ENCODE results near the gene SPOCK1.

SPOCK1 gene

GRCh38 chr5:137412136-137412535 lies 87.0 kb downstream of the SPOCK1 start:
- DNase-seq = no peak
- ChIA-PET CTCF (interaction anchor here (1.7 kb wide), 1 partner anchor 15 kb away, joined by 3 read pairs; no protein-coding TSS in a partner anchor), POLR2A (no interaction called here)
- Histone ChIP-seq H3K4me3 (ENCODE audit: control insufficient read depth in 1 of 7, extremely low read depth in 1 of 7, insufficient read depth in 4 of 7, low read depth in 2 of 7, low read length in 6 of 7) (no peak overlapping the region), H3K27ac (ENCODE audit: insufficient read depth in 1 of 2, low read depth in 1 of 2, low read length in 2 of 2, poor library complexity in 1 of 2, severe bottlenecking in 2 of 2) (no peak overlapping the region), H3K36me3 (ENCODE audit: control insufficient read depth in 4 of 4, insufficient read depth in 4 of 4, low read length in 3 of 4) (no peaks in the 10 kb centered on the region), H3K27me3 (replicated peaks in 2 of 5; ENCODE audit: control insufficient read depth in 4 of 5, insufficient read depth in 5 of 5, low read length in 4 of 5) (peaks cover 0 to 2% (median 0%) of the 10 kb centered on the region in 5 experiments), H3K4me1 (ENCODE audit: control extremely low read depth in 1 of 4, control insufficient read depth in 4 of 4, insufficient read depth in 4 of 4, low read length in 3 of 4) (no peaks in the 10 kb centered on the region), H3K9me3 (ENCODE audit: control extremely low read depth in 1 of 5, control insufficient read depth in 4 of 5, insufficient read depth in 2 of 5, low read depth in 1 of 5, low read length in 4 of 5) (peaks cover 0 to 4% (median 0%) of the 10 kb centered on the region in 5 experiments)
- 100% methylated on average over 1 of the region's 1 CpG for whole genome bisulfite sequencing (ENCODE audit: insufficient coverage)

GRCh38 chr5:137410234-137411010 lies 88.7 kb downstream of the SPOCK1 start:
- ChIA-PET CTCF (no interaction called here), POLR2A (no interaction called here)
- DNase-seq = no peak
- 86% methylated on average over 3 of the region's 4 CpGs for WGBS (ENCODE audit: insufficient coverage)
- no peaks in the 10 kb centered on the region for H3K4me1 ChIP-seq (ENCODE audit: control extremely low read depth in 1 of 4, control insufficient read depth in 4 of 4, insufficient read depth in 4 of 4, low read length in 3 of 4)
- H3K9me3 ChIP-seq (ENCODE audit: control extremely low read depth in 1 of 5, control insufficient read depth in 4 of 5, insufficient read depth in 2 of 5, low read depth in 1 of 5, low read length in 4 of 5) = peaks cover 0 to 2% (median 0%) of the 10 kb centered on the region in 5 experiments
- H3K27me3 ChIP-seq (replicated peaks in 2 of 5; ENCODE audit: control insufficient read depth in 4 of 5, insufficient read depth in 5 of 5, low read length in 4 of 5) = peaks cover 0 to 6% (median 2%) of the 10 kb centered on the region in 5 experiments
- no peak overlapping the region for H3K27ac ChIP-seq (ENCODE audit: insufficient read depth in 1 of 2, low read depth in 1 of 2, low read length in 2 of 2, poor library complexity in 1 of 2, severe bottlenecking in 2 of 2)
- H3K4me3 ChIP-seq (ENCODE audit: control insufficient read depth in 1 of 7, extremely low read depth in 1 of 7, insufficient read depth in 4 of 7, low read depth in 2 of 7, low read length in 6 of 7) = no peak overlapping the region
- H3K36me3 ChIP-seq (ENCODE audit: control insufficient read depth in 4 of 4, insufficient read depth in 4 of 4, low read length in 3 of 4) = no peaks in the 10 kb centered on the region

DNA sequence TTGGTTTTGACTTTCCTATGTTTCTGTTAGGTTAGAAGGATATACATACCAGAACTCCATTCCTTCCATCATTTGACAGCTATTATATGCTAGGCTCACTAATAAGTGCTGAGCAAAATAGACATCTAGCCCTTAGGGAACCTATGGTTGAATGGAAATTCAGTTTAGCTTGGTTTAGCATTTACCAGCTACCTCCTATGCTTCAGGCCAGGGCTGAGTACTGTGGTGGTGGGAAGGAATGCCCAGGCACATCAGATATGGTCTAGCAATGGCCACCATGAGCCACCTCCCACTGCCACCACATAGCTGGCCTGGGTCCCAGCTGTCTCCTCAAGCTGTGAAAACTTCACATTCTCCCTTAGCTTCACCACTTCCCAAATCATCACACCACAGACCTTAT lies 89.4 kb downstream of the SPOCK1 start:
- no peak overlapping the region for H3K4me3 ChIP-seq (ENCODE audit: control insufficient read depth in 1 of 7, extremely low read depth in 1 of 7, insufficient read depth in 4 of 7, low read depth in 2 of 7, low read length in 6 of 7)
- ChIA-PET CTCF (no interaction called here), POLR2A (no interaction called here)
- H3K27ac ChIP-seq (ENCODE audit: insufficient read depth in 1 of 2, low read depth in 1 of 2, low read length in 2 of 2, poor library complexity in 1 of 2, severe bottlenecking in 2 of 2) = no peak overlapping the region
- no peaks in the 10 kb centered on the region for H3K9me3 ChIP-seq (ENCODE audit: control extremely low read depth in 1 of 5, control insufficient read depth in 4 of 5, insufficient read depth in 2 of 5, low read depth in 1 of 5, low read length in 4 of 5)
- no peaks in the 10 kb centered on the region for H3K4me1 ChIP-seq (ENCODE audit: control extremely low read depth in 1 of 4, control insufficient read depth in 4 of 4, insufficient read depth in 4 of 4, low read length in 3 of 4)
- peaks cover 0 to 6% (median 2%) of the 10 kb centered on the region in 5 experiments for H3K27me3 ChIP-seq (replicated peaks in 2 of 5; ENCODE audit: control insufficient read depth in 4 of 5, insufficient read depth in 5 of 5, low read length in 4 of 5)
- DNase-seq = no peak
- H3K36me3 ChIP-seq (ENCODE audit: control insufficient read depth in 4 of 4, insufficient read depth in 4 of 4, low read length in 3 of 4) = no peaks in the 10 kb centered on the region

DNA sequence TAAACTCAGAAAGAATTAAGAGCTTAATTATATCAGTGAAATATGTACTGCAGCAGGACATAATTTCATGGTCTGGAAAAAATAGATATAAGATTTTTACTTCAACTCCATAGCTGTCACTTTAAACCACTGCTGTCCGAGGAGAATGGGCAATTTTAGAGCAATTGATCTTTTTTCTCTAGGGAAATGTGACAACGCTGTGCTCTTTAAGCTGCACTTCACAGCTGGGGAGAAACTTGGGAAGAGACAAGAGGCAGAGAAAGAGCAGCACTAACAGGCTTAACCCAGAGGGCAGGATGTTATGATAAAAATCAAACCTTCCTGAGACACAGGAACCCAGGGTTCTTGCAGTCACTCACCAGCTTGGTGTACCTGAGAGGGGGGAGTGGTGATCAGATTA lies 92.0 kb downstream of the SPOCK1 start:
- no peak for DNase-seq
- Histone ChIP-seq H3K9me3 (ENCODE audit: control extremely low read depth in 1 of 5, control insufficient read depth in 4 of 5, insufficient read depth in 2 of 5, low read depth in 1 of 5, low read length in 4 of 5) (no peaks in the 10 kb centered on the region), H3K4me1 (ENCODE audit: control extremely low read depth in 1 of 4, control insufficient read depth in 4 of 4, insufficient read depth in 4 of 4, low read length in 3 of 4) (no peaks in the 10 kb centered on the region), H3K27ac (ENCODE audit: insufficient read depth in 1 of 2, low read depth in 1 of 2, low read length in 2 of 2, poor library complexity in 1 of 2, severe bottlenecking in 2 of 2) (no peak overlapping the region), H3K27me3 (replicated peaks in 2 of 5; ENCODE audit: control insufficient read depth in 4 of 5, insufficient read depth in 5 of 5, low read length in 4 of 5) (peaks cover 0 to 6% (median 5%) of the 10 kb centered on the region in 5 experiments), H3K36me3 (ENCODE audit: control insufficient read depth in 4 of 4, insufficient read depth in 4 of 4, low read length in 3 of 4) (no peaks in the 10 kb centered on the region), H3K4me3 (ENCODE audit: control insufficient read depth in 1 of 7, extremely low read depth in 1 of 7, insufficient read depth in 4 of 7, low read depth in 2 of 7, low read length in 6 of 7) (no peak overlapping the region)
- WGBS (ENCODE audit: insufficient coverage) = 90% methylated on average over 2 of the region's 2 CpGs
- CTCF ChIA-PET = interaction anchor here (0.6 kb wide), 1 partner anchor 87 kb away, joined by 3 read pairs; no protein-coding TSS in a partner anchor
- POLR2A ChIA-PET = no interaction called here

DNA sequence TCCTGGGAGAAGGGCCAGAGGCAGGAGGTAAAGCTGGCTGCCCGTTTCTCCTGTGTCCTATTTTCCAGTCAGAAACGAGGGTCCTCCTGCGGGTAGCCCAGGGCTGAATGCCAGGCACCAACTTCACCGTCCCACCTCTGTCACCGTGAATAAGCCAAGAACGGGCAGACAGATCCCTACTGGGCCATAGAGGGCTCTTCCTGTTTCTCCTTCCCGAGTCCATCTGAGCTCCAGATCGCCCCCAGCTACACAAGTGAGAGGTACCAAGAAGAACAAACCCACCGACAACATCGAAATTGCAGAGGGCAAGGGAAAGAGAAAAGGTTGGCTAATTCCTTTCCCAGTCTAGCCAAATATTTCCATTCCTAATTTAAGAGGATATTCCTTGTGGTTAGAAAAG lies 93.7 kb downstream of the SPOCK1 start:
- Histone ChIP-seq H3K4me1 (ENCODE audit: control extremely low read depth in 1 of 4, control insufficient read depth in 4 of 4, insufficient read depth in 4 of 4, low read length in 3 of 4) (no peaks in the 10 kb centered on the region), H3K36me3 (ENCODE audit: control insufficient read depth in 4 of 4, insufficient read depth in 4 of 4, low read length in 3 of 4) (no peaks in the 10 kb centered on the region), H3K9me3 (ENCODE audit: control extremely low read depth in 1 of 5, control insufficient read depth in 4 of 5, insufficient read depth in 2 of 5, low read depth in 1 of 5, low read length in 4 of 5) (no peaks in the 10 kb centered on the region), H3K4me3 (ENCODE audit: control insufficient read depth in 1 of 7, extremely low read depth in 1 of 7, insufficient read depth in 4 of 7, low read depth in 2 of 7, low read length in 6 of 7) (no peak overlapping the region), H3K27me3 (replicated peaks in 2 of 5; ENCODE audit: control insufficient read depth in 4 of 5, insufficient read depth in 5 of 5, low read length in 4 of 5) (peaks cover 0 to 6% (median 5%) of the 10 kb centered on the region in 5 experiments), H3K27ac (ENCODE audit: insufficient read depth in 1 of 2, low read depth in 1 of 2, low read length in 2 of 2, poor library complexity in 1 of 2, severe bottlenecking in 2 of 2) (no peak overlapping the region)
- DNase-seq = no peak
- POLR2A ChIA-PET = no interaction called here
- CTCF ChIA-PET = interaction anchor here (1.2 kb wide), 1 partner anchor 10 kb away, joined by 3 read pairs; no protein-coding TSS in a partner anchor
- 85% methylated on average over 8 of the region's 10 CpGs for WGBS (ENCODE audit: insufficient coverage)

- ChIA-PET POLR2A (no interaction called here), CTCF (no interaction called here)
- peaks cover 0 to 6% (median 5%) of the 10 kb centered on the region in 5 experiments for H3K27me3 ChIP-seq (replicated peaks in 2 of 5; ENCODE audit: control insufficient read depth in 4 of 5, insufficient read depth in 5 of 5, low read length in 4 of 5)
- no peak for DNase-seq
- no peaks in the 10 kb centered on the region for H3K9me3 ChIP-seq (ENCODE audit: control extremely low read depth in 1 of 5, control insufficient read depth in 4 of 5, insufficient read depth in 2 of 5, low read depth in 1 of 5, low read length in 4 of 5)
- H3K4me1 ChIP-seq (ENCODE audit: control extremely low read depth in 1 of 4, control insufficient read depth in 4 of 4, insufficient read depth in 4 of 4, low read length in 3 of 4) = no peaks in the 10 kb centered on the region
- 95% methylated on average over 8 of the region's 8 CpGs for WGBS (ENCODE audit: insufficient coverage)
- H3K4me3 ChIP-seq (ENCODE audit: control insufficient read depth in 1 of 7, extremely low read depth in 1 of 7, insufficient read depth in 4 of 7, low read depth in 2 of 7, low read length in 6 of 7) = no peak overlapping the region
- no peaks in the 10 kb centered on the region for H3K36me3 ChIP-seq (ENCODE audit: control insufficient read depth in 4 of 4, insufficient read depth in 4 of 4, low read length in 3 of 4)
- H3K27ac ChIP-seq (ENCODE audit: insufficient read depth in 1 of 2, low read depth in 1 of 2, low read length in 2 of 2, poor library complexity in 1 of 2, severe bottlenecking in 2 of 2) = no peak overlapping the region
These were observed 95.3 kb downstream of the SPOCK1 start for GRCh38 chr5:137403869-137404268.

GRCh38 chr5:137402436-137403187 lies 96.5 kb downstream of the SPOCK1 start:
- no peaks in the 10 kb centered on the region for H3K36me3 ChIP-seq (ENCODE audit: control insufficient read depth in 4 of 4, insufficient read depth in 4 of 4, low read length in 3 of 4)
- no peak overlapping the region for H3K27ac ChIP-seq (ENCODE audit: insufficient read depth in 1 of 2, low read depth in 1 of 2, low read length in 2 of 2, poor library complexity in 1 of 2, severe bottlenecking in 2 of 2)
- H3K9me3 ChIP-seq (ENCODE audit: control extremely low read depth in 1 of 5, control insufficient read depth in 4 of 5, insufficient read depth in 2 of 5, low read depth in 1 of 5, low read length in 4 of 5) = no peaks in the 10 kb centered on the region
- ChIA-PET POLR2A (no interaction called here), CTCF (no interaction called here)
- no peaks in the 10 kb centered on the region for H3K4me1 ChIP-seq (ENCODE audit: control extremely low read depth in 1 of 4, control insufficient read depth in 4 of 4, insufficient read depth in 4 of 4, low read length in 3 of 4)
- H3K27me3 ChIP-seq (replicated peaks in 2 of 5; ENCODE audit: control insufficient read depth in 4 of 5, insufficient read depth in 5 of 5, low read length in 4 of 5) = peaks cover 0 to 6% (median 5%) of the 10 kb centered on the region in 5 experiments
- WGBS (ENCODE audit: insufficient coverage) = 71% methylated on average over 2 of the region's 5 CpGs
- H3K4me3 ChIP-seq (ENCODE audit: control insufficient read depth in 1 of 7, extremely low read depth in 1 of 7, insufficient read depth in 4 of 7, low read depth in 2 of 7, low read length in 6 of 7) = no peak overlapping the region
- DNase-seq = no peak
